Measurements from ENCODE around the gene ZZZ3. TPM values are rescaled to one million over a fixed set of nuclear protein-coding genes. Genes with fewer than 3 reads are reported as not detected.

The ZZZ3 gene
- total and polyA plus RNA-seq, 2 of the 8 experiments (the other 6 are each of a cell fraction or from before 2014, with no cell fraction given), result 12.8 to 54.6 TPM

- no peak for TF ChIP-seq NANOG (IDR thresholded peaks at IDR 0.05; ENCODE audit: insufficient read depth, low read depth, low read length, poor library complexity, severe bottlenecking)
- no peak for TF ChIP-seq CHD7 (IDR thresholded peaks at IDR 0.05; ENCODE audit: insufficient replicate concordance, low read length)
- TF ChIP-seq SIX5 (IDR thresholded peaks at IDR 0.05; ENCODE audit: low read depth, low read length), result no peak
- no peak for TF ChIP-seq GABPA (IDR thresholded peaks at IDR 0.05; ENCODE audit: borderline replicate concordance, insufficient read depth, low read length)
- TF ChIP-seq SP2 (IDR thresholded peaks at IDR 0.05; ENCODE audit: low read length), result no peak
Measured at GRCh38 chr1:77649127-77649526, 33.3 kb downstream of the ZZZ3 start (continued).

Data from H1 (cell line).